Chondrocyte (in vitro differentiated cells): Measurements from ENCODE around the gene CRYM. TPM values are rescaled to one million over a fixed set of nuclear protein-coding genes. Genes with fewer than 3 reads are reported as not detected.

Source experiments
- DNase-seq: peaks from one replicate; pipeline ENCODE4 v3.0.0; 2021; ENCODE audit warnings: mixed read lengths, low spot score
- H3K27ac Mint-ChIP-seq: one replicate; pipeline ENCODE4 v1.8.0; 2021; ENCODE audit warnings: mild to moderate bottlenecking, moderate library complexity, mixed read lengths; ENCODE audit not compliant: unreplicated experiment
- H3K27me3 Mint-ChIP-seq: 2 replicates; pipeline ENCODE4 v1.8.0; 2021; ENCODE audit warnings: low read depth, mixed read lengths
- H3K36me3 Mint-ChIP-seq: 2 replicates; pipeline ENCODE4 v1.8.0; 2021; ENCODE audit warnings: low read depth, mixed read lengths
- H3K4me1 Mint-ChIP-seq: 2 replicates; pipeline ENCODE4 v1.8.0; 2021; ENCODE audit warnings: low read depth, mild to moderate bottlenecking, mixed read lengths
- H3K4me3 Mint-ChIP-seq: one replicate; pipeline ENCODE4 v1.8.0; 2021; ENCODE audit warnings: mild to moderate bottlenecking, moderate library complexity, mixed read lengths; ENCODE audit not compliant: unreplicated experiment
- H3K9me3 Mint-ChIP-seq: 2 replicates; pipeline ENCODE4 v1.8.0; 2021; ENCODE audit warnings: low read depth, mixed read lengths
- CTCF ChIP-seq: fragments of 200-600 bp; sonication (generic); IDR thresholded peaks from 2 replicates; pipeline ENCODE4 v1.5.0; 2021; ENCODE audit warnings: antibody characterized with exemption, mild to moderate bottlenecking, moderate library complexity
- total RNA-seq: library from RNA; stranded (reverse); gene quantifications from 3 replicates; pipeline ENCODE4 v1.2.1, GENCODE V29; 2021

Gene CRYM
- total RNA-seq, 1 donor from 2014 or later: not detected

- DNase-seq: no peak
- TF ChIP-seq CTCF: no peak
- Mint-ChIP-seq H3K27ac (no peak overlapping the region), H3K9me3 (no peaks in the 10 kb centered on the region), H3K4me1 (peaks cover 12% of the 10 kb centered on the region), H3K4me3 (no peak overlapping the region), H3K36me3 (no peaks in the 10 kb centered on the region), H3K27me3 (peaks cover 2% of the 10 kb centered on the region)
Measured at GRCh38 chr16:21265104-21265837, 12.8 kb downstream of the CRYM start.

- Mint-ChIP-seq H3K27me3 (peaks cover 3% of the 10 kb centered on the region), H3K9me3 (no peaks in the 10 kb centered on the region), H3K4me1 (peaks cover 12% of the 10 kb centered on the region), H3K36me3 (no peaks in the 10 kb centered on the region), H3K27ac (no peak overlapping the region), H3K4me3 (no peak overlapping the region)
- DNase-seq: no peak
- no peak for TF ChIP-seq CTCF
Measured at GRCh38 chr16:21264571-21265036, 13.5 kb downstream of the CRYM start.

DNA sequence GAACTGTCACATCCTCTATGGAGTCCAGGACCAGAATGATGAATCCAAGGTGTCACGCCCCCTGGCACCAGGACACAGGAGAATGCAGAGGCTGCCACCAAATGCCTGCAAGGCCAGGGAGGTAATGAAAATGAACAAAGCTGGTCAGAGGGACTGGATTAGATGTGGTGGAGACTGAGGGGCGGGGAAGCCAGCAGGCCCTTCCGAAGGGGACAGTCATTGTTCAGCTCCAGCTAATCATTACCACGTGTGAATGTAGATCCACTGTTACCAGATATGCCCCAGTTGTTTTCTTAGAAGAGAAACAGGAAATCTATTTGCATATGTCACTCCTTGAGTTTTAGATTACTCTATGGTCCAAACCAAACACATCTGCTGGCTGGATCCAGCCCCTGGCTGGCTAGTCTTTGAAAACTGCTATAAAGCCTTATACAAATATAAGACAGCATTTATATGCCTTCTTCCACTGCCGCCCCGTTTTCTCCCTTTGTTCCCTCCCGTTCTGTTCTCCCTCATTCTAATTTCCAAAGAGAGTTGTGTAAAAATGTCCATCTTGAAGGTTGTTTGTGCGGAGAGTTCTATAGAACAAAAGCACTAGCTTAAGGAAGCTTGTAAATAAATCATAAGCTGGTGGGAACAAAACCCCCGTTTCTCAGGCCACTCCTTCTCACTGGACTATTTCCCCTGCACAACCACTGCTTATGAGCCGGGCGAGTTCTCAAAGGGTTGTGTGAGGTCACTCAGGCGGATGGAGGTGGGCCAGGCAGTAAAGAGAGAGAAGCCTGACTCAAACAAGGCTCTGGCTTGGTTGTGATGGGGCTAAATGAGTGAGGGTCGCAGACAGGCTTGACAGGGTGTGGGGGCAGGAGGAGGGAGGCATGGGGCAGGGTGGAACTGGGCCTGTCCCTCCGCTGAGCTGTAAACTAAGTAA lies 14.2 kb downstream of the CRYM start:
- no peak overlapping the region for H3K4me3 Mint-ChIP-seq
- H3K27me3 Mint-ChIP-seq: peaks cover 3% of the 10 kb centered on the region
- H3K9me3 Mint-ChIP-seq: no peaks in the 10 kb centered on the region
- no peak for TF ChIP-seq CTCF
- DNase-seq: no peak
- H3K27ac Mint-ChIP-seq: peak overlapping the region; percentile 53
- peaks cover 12% of the 10 kb centered on the region for H3K4me1 Mint-ChIP-seq
- no peaks in the 10 kb centered on the region for H3K36me3 Mint-ChIP-seq

DNA sequence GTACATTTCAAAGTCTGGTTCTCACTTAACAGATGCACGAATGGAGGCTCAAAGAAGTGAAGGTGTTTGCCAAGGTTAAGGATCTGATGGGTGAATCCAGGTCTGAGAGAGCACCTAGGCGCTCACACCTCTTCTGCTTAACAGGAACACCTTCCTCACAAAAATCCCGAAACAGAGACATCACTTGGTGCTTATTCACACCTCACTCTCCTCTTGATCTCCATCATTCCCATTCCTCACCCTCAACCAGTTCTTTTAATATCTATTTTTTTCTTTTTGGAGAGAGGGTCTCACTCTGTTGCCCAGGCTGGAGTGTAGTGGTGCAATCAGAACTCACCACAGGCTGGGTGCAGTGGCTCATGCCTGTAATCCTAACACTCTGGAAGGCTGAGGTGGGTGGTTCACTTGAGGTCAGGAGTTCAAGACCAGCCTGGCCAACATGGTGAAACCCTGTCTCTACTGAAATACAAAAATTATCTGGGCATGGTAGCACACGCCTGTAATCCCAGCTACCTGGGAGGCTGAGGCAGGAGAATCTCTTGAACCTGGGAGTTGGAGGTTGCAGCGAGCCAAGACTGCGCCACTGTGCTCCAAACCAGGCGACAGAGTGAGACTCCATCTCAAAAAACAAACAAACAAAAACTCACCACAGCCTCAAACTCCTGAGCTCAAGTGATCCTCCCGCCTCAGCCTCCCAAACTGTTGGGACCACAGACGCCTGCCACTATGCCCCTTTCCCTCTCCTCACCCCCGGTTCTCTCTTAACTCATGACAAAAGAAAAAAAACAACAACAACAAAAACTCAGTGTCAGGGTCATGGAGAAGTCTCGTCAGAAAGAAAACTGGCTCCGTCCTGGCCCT lies 15.1 kb downstream of the CRYM start:
- DNase-seq: no peak
- Mint-ChIP-seq H3K4me3 (no peak overlapping the region), H3K27me3 (peaks cover 3% of the 10 kb centered on the region), H3K9me3 (no peaks in the 10 kb centered on the region), H3K4me1 (peaks cover 12% of the 10 kb centered on the region), H3K27ac (peak overlapping the region; percentile 53), H3K36me3 (no peaks in the 10 kb centered on the region)
- TF ChIP-seq CTCF: no peak
